ENCODE measurements around the gene FAM50A. TPM values are rescaled to one million over a fixed set of nuclear protein-coding genes. Genes with fewer than 3 reads are reported as not detected.

Gene FAM50A
- total and polyA plus RNA-seq, 2 of the 4 experiments (the other 2 are of a cell fraction) = 46.4 to 119 TPM

DNA sequence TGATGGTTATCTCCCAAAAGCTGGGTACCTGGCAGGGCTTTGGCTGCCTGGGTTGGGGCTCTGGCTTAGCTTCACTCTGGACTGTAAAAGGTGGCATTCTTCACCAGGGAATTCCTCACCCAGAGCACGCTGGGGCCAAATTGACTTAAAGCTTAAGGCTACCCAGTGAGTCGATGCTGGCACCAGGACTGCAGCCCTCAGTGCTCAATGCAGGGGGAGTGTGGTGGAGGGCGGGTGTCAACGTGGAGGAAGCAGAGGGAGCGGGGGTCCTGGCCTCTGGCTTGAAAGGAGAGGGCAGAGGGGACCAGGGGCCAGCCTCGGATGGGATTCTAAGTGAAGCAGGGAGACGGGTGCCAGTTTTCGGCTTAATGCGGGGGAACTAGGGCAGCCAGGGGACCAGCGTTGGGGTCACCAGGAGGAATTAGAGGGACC lies 446 bp upstream of the FAM50A start:
- WGBS, 2 experiments (ENCODE audit: extremely low coverage in 2 of 2, insufficient read length in 1 of 2) = 36% methylated on average over 3 of the region's 10 CpGs; no CpG with 5 or more reads in 1 of the 2 experiments
- Histone ChIP-seq H4K8ac (ENCODE audit: low read depth in 2 of 2, low read length in 2 of 2) (peak overlapping the region; percentile 52 to 66; a peak in 2 of 4 replicates), H3K36me3 (ENCODE audit: control insufficient read depth, insufficient read depth, low read length) (peaks cover 50% of the 10 kb centered on the region), H2AFZ (replicated peaks; ENCODE audit: low read length, poor library complexity) (peak overlapping the region; percentile 56), H3K14ac (replicated peaks; ENCODE audit: low read depth, low read length) (0 out of 2 replicates have a peak overlapping the region, but pooled peaks have one; percentile 45), H3K4me3 (ENCODE audit: insufficient read depth, low read depth, low read length) (peak overlapping the region; percentile 38), H4K5ac (ENCODE audit: low read depth, low read length) (peak overlapping the region; percentile 9), H2BK5ac (ENCODE audit: low read depth, low read length, poor library complexity, severe bottlenecking) (peak overlapping the region; percentile 16), H3K4me2 (ENCODE audit: low read depth, low read length) (peak overlapping the region; percentile 65), H4K91ac (ENCODE audit: insufficient read depth, low read depth, low read length) (peak overlapping the region; percentile 47; the same call in 1 of the 2 replicates), H3K4ac (ENCODE audit: low read depth, low read length) (peak overlapping the region; percentile 40; the same call in 1 of the 2 replicates), H3K9me3 (ENCODE audit: control insufficient read depth, insufficient read depth, low read length) (no peaks in the 10 kb centered on the region; the same call in 1 of the 2 replicates), H3K27me3 (ENCODE audit: control insufficient read depth, insufficient read depth, low read length) (no peaks in the 10 kb centered on the region), H3K18ac (ENCODE audit: low read depth, low read length) (peak overlapping the region; percentile 6; the same call in 1 of the 2 replicates), H2AK5ac (ENCODE audit: low read depth, low read length) (peak overlapping the region; percentile 91; the same call in 1 of the 2 replicates), H4K20me1 (ENCODE audit: insufficient read depth, low read length) (peaks cover 7% of the 10 kb centered on the region), H2BK20ac (ENCODE audit: low read depth, low read length) (no peak overlapping the region), H3K9me1 (ENCODE audit: insufficient read depth, low read length) (no peaks in the 10 kb centered on the region), H3K23ac (ENCODE audit: low read depth, low read length) (no peak overlapping the region; the same call in 1 of the 2 replicates), H3K79me1 (ENCODE audit: low read depth in 1 of 2, low read length in 2 of 2) (peaks cover 0 to 27% of the 10 kb centered on the region in 2 experiments; a peak in 2 of 4 replicates), H3K9ac (ENCODE audit: low read depth, low read length) (peak overlapping the region; percentile 45), H2BK120ac (ENCODE audit: low read depth, low read length) (no peak overlapping the region), H2AK9ac (replicated peaks; ENCODE audit: low read depth, low read length, poor library complexity) (peak overlapping the region; percentile 97), H3K27ac (ENCODE audit: insufficient read depth, low read length) (peak overlapping the region; percentile 52), H3K56ac (ENCODE audit: extremely low read depth, insufficient read depth, low read length) (no peak overlapping the region), H2BK15ac (ENCODE audit: low read depth, low read length) (no peak overlapping the region), H3K4me1 (ENCODE audit: control insufficient read depth, insufficient read depth, low read length) (peaks cover 8% of the 10 kb centered on the region; the same call in 1 of the 2 replicates)
- BruUV-seq (replicated peaks) = no TSS peak
- no peak for TF ChIP-seq CEBPB (IDR thresholded peaks at IDR 0.05; ENCODE audit: low read depth, low read length)
- in situ Hi-C loops (cut with MboI; ENCODE audit: low sequenced_read_pairs) = no loop called here
- intact Hi-C loops (cut with micrococcal nuclease) = no loop called here
- DNase-seq (no peak), ATAC-seq (ENCODE audit: low read depth) (peak; percentile 27)
- dilution Hi-C loops (cut with HindIII; ENCODE audit: low sequenced_read_pairs, unreplicated experiment) = no loop called here
- CTCF ChIA-PET = no interaction called here
- POLR2A ChIA-PET (ENCODE audit: unreplicated experiment) = no interaction called here
